ENCODE results near the gene ACBD6. TPM values are rescaled to one million over a fixed set of nuclear protein-coding genes. Genes with fewer than 3 reads are reported as not detected.

ACBD6 gene
- total RNA-seq, 1 donor from 2014 or later, result 80.5 TPM

DNA sequence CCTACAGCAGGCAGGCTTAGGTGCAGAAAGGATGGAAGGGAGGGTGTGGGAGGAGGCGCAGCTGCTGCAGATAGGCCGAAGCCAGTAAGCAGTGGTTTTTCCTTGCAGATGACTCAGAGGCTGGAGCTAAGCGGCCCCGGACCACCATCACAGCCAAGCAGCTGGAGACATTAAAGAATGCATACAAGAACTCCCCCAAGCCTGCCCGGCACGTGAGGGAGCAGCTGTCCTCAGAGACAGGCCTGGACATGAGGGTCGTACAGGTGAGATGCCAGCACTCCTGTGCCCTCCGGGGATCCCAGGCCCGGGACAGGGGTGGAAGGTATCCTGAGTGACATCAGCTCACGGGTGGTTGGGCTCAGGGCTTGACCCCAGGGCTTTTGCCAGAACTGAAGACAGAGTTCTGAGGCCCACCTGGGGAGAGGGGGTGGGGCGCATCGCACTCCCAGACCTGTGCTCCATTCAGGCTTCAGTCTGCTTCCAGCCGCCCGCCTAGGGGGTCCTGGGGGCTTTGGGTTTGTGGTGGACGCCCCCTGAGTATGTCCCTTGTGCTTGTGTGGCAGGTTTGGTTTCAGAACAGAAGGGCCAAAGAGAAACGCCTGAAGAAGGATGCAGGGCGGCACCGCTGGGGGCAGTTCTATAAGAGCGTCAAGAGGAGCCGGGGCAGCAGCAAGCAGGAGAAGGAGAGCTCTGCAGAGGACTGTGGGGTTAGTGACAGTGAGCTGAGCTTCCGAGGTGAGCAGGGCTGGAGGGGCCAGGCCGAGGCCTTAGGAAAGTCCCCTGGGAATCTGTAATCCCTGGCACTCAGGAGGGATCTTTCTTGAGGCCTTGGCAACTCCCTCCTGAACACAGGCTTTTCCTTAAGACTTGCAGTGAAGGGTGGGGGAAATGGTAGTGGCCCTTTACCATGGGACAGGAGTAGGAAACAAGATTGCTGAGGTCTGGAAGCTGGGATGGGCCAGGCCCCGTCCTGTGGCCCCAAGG, 230.8 kb downstream of the ACBD6 start:
- Mint-ChIP-seq H3K36me3 (peaks cover 23% of the 10 kb centered on the region), H3K4me3 (no peak overlapping the region), H3K27me3 (ENCODE audit: low read depth) (no peaks in the 10 kb centered on the region), H3K9me3 (no peaks in the 10 kb centered on the region), H3K4me1 (peaks cover 10% of the 10 kb centered on the region), H3K27ac (no peak overlapping the region)
- TF ChIP-seq, protein P1, sequence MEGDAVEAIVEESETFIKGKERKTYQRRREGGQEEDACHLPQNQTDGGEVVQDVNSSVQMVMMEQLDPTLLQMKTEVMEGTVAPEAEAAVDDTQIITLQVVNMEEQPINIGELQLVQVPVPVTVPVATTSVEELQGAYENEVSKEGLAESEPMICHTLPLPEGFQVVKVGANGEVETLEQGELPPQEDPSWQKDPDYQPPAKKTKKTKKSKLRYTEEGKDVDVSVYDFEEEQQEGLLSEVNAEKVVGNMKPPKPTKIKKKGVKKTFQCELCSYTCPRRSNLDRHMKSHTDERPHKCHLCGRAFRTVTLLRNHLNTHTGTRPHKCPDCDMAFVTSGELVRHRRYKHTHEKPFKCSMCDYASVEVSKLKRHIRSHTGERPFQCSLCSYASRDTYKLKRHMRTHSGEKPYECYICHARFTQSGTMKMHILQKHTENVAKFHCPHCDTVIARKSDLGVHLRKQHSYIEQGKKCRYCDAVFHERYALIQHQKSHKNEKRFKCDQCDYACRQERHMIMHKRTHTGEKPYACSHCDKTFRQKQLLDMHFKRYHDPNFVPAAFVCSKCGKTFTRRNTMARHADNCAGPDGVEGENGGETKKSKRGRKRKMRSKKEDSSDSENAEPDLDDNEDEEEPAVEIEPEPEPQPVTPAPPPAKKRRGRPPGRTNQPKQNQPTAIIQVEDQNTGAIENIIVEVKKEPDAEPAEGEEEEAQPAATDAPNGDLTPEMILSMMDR (IDR thresholded peaks at IDR 0.05; ENCODE audit: unreplicated experiment), result no peak
- DNase-seq (ENCODE audit: low spot score in 2 of 2, unreplicated experiment in 2 of 2), result no peak

DNA sequence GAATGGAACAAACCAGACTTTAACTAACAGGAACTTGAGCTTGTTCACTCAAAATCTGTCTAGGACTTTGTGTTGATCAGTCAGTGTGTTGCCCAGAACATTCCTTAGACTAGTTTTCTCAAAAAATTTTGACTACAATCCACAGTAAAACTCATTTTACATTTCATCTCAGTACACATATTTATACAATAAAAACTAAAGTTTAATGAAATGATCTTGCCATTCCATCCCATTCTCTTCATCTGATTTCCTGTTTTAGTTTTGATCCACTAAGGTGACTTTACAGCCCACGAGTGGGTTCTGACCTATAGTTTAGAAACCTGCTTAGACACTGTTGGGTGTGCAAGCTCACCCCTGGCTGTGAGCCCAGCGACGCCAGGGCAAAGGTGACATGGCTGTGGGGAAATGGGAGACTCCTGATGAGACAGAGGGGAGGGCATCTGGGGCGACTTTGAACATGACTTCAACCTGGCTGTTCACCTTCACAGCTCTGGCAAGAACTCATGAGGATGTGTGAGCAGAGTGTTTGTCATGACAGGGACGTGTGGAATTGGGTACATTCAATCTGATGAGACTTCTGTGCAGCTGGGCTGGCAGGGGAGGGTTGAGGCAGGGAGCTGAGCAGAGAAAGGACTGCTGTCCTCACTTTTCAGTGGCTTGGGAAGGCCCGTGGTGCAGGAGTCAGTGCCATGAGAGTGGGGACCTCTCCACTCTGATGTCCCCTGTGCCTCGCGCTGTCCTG, 231.7 kb downstream of the ACBD6 start:
- Mint-ChIP-seq H3K4me3 (no peak overlapping the region), H3K9me3 (no peaks in the 10 kb centered on the region), H3K27ac (peak overlapping the region; percentile 26), H3K36me3 (peaks cover 23% of the 10 kb centered on the region), H3K4me1 (peaks cover 7% of the 10 kb centered on the region), H3K27me3 (ENCODE audit: low read depth) (no peaks in the 10 kb centered on the region)
- TF ChIP-seq, protein P1 (IDR thresholded peaks at IDR 0.05; ENCODE audit: unreplicated experiment), result no peak
- no peak for DNase-seq (ENCODE audit: low spot score in 2 of 2, unreplicated experiment in 2 of 2)

GRCh38 chr1:180269645-180270529, 232.5 kb downstream of the ACBD6 start:
- H3K4me1 Mint-ChIP-seq, result peaks cover 15% of the 10 kb centered on the region
- peaks cover 20% of the 10 kb centered on the region for H3K36me3 Mint-ChIP-seq
- no peak overlapping the region for H3K27ac Mint-ChIP-seq
- TF ChIP-seq, protein P1 (IDR thresholded peaks at IDR 0.05; ENCODE audit: unreplicated experiment), result no peak
- DNase-seq (ENCODE audit: low spot score in 2 of 2, unreplicated experiment in 2 of 2), result peak in 1 of 2 experiments; percentile 35
- H3K9me3 Mint-ChIP-seq, result no peaks in the 10 kb centered on the region
- no peak overlapping the region for H3K4me3 Mint-ChIP-seq
- H3K27me3 Mint-ChIP-seq (ENCODE audit: low read depth), result no peaks in the 10 kb centered on the region

DNA sequence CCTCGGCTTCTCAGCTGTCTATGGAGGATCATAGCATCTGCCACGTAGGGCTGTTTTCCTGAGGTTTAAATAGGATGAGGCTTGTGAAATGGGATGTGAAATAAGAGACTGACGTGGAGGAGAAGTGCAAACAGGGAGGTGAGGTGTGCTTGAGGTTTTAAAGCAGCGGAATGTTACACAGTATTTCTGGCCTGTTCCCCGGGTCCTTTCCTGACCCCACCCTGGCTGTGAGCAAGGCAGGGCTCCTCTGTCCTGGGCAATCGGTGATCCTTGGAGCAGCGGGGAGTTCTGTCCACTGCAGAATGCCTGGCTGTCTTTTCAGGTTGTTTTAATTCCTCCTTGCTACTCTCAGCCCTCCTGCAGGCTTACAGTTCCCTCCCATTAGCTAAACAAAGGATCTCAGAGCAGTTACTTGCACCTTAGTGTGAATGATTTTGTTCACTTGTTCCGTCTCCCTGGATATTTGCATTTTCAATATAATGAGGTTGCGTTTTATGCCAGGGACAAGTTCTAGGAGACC, 233.8 kb downstream of the ACBD6 start:
- peaks cover 22% of the 10 kb centered on the region for H3K4me1 Mint-ChIP-seq
- peak in 1 of 2 experiments; percentile 17 for DNase-seq (ENCODE audit: low spot score in 2 of 2, unreplicated experiment in 2 of 2)
- no peaks in the 10 kb centered on the region for H3K27me3 Mint-ChIP-seq (ENCODE audit: low read depth)
- peaks cover 9% of the 10 kb centered on the region for H3K36me3 Mint-ChIP-seq
- no peak overlapping the region for H3K27ac Mint-ChIP-seq
- TF ChIP-seq, protein P1 (IDR thresholded peaks at IDR 0.05; ENCODE audit: unreplicated experiment), result no peak
- no peak overlapping the region for H3K4me3 Mint-ChIP-seq
- no peaks in the 10 kb centered on the region for H3K9me3 Mint-ChIP-seq
